GM19395 (cell line): ENCODE results near the gene CYP1B1.
"Not testable (repeated sequence)": the region's sequence is repeated elsewhere in the genome, so short reads cannot be mapped to it uniquely, and the experiment has no call there.

Experiments
- ATAC-seq: cut with Tn5 transposase; IDR thresholded peaks from one replicate; pipeline ENCODE4 v1.9.1; 2021; ENCODE audit warnings: mild to moderate bottlenecking, moderate library complexity; ENCODE audit not compliant: unreplicated experiment

The CYP1B1 gene

GRCh38 chr2:38037757-38038621, 38.0 kb downstream of the CYP1B1 start:
- peak; percentile 84 for ATAC-seq

DNA sequence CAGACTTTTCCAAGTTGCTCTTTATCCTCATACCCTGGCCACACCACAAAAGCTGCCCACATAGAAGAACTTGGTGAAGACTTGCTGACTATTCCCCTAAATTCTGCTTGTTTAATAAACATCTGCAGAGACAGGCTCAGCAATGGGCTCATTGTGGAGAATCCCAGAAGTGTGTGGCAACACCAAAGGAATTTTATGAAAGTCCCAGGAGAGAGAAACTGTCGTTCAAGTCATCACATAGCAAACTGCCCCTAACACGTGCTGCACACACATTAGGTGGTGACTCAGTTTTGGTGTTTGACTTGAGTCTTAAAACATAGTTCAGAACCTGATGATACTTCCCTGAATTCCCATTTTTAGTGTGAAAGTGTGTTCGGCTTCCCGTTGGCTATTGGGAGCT, 38.6 kb downstream of the CYP1B1 start:
- ATAC-seq, result no peak

- ATAC-seq, result no peak
Measured at GRCh38 chr2:38035968-38036367, 40.0 kb downstream of the CYP1B1 start.

GRCh38 chr2:38033646-38034045, 42.3 kb downstream of the CYP1B1 start:
- no peak for ATAC-seq

DNA sequence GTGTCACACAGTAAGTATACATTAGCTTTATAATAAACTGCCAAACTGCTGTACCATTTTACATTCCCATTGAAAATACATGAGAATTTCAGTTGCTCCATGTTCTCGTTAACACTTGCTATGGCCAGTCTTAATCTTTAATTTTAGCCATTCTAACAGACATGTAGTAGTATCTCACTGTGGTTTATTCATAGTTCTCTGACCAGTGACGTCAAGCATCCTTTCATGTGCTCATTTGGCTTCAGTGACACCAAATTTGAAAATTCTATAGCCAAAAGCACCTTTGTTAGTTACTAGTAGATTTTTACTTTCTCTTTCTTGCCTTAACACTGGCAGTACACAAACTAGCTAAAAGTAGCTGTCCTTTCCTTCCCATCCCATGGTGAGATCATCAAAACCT, 43.0 kb downstream of the CYP1B1 start:
- ATAC-seq, result no peak

DNA sequence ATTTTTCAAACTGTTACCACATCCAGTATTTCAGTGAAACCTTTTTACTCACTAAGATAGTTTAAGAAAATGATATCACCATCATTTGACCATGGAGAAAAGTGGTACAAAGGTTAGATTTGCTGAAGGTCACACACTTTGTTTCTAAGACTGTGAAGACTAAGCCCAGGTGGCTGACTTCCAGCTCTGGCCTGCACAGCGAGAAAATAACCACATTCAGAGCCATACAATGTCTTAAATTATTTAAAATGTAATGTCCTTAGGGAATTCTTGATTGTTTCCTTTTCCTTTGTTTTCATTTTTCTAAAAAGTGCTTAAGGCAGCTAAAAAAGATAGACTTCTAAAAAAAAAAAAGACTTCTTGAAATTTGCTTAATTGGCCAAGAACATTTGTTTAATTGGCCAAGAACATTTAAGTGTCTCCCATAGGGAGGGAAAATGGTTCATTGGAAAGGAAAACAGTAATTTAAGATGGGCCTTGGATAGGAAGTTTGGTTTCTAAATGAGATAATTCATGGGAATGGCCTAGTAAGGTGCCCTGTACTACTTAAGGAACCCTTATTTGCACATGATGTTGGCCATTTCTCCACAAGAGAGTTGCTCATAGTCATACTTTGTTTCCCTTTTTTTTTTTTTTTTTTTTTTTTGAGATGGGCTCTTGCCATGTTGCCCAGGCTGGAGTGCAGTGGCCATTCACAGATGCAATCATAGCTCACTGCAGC, 45.2 kb downstream of the CYP1B1 start:
- ATAC-seq, result no peak

- no peak for ATAC-seq
Measured at GRCh38 chr2:38029512-38029911, 46.4 kb downstream of the CYP1B1 start.

GRCh38 chr2:38028829-38029228, 47.1 kb downstream of the CYP1B1 start:
- no peak for ATAC-seq

- ATAC-seq, result no peak
Measured at GRCh38 chr2:38026846-38027245, 49.1 kb downstream of the CYP1B1 start.

DNA sequence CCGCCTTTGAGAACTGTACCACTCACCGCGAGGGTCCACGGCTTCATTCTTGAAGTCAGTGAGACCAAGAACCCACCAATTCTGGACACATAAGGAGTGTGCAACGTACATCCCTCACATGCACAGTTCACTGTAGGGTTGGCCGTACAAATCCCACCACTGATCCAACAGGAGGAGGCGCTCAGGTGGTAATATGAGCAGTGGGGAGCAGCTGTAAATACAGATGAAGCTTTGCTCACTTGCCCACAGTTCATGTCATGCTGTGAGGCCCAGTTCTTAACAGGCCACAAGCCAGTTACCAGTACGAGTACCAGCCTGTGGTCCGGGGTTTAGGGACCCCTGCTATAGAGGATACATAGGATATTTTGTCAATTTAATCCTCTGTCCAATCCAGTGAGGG, 54.4 kb downstream of the CYP1B1 start:
- no peak for ATAC-seq

DNA sequence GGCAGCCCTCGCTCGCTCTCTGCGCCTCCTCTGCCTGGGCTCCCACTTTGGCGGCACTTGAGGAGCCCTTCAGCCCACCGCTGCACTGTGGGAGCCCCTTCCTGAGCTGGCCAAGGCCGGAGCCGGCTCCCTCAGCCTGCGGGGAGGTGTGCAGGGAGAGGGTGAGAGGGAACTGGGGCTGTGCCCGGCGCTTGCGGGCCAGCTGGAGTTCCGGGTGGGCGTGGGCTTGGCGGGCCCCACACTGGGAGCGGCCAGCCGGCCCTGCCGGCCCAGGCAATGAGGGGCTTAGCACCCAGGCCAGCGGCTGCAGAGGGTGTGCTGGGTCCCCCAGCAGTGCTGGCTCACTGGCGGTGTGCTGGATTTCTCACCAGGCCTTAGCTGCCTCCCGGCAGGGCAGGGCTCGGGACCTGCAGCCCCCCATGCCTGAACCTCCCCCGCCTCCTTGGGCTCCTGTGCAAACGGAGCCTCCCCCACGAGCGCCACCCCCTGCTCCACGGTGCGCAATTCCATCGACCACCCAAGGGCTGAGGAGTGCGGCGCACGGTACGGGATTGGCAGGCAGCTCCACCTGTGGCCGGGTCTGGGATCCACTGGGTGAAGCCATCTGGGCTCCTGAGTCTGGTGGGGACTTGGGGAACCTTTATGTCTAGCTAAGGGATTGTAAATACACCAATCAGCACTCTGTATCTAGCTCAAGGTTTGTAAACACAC, 55.4 kb downstream of the CYP1B1 start:
- not testable (repeated sequence) for ATAC-seq

GRCh38 chr2:38017836-38018235, 58.1 kb downstream of the CYP1B1 start:
- no peak for ATAC-seq
